H1 (cell line): ENCODE measurements around the gene CFP. TPM values are rescaled to one million over a fixed set of nuclear protein-coding genes. Genes with fewer than 3 reads are reported as not detected.

Source experiments
- CTCF ChIA-PET: fragments of 300-600 bp; sonication (Branson Sonifier 250); formaldehyde crosslinking; loops from one replicate; lab custom pipeline; 2021; ENCODE audit not compliant: partially characterized antibody; lab: Charles Lee
- POLR2A ChIA-PET: fragments of 300-600 bp; sonication (Branson Sonifier 250); formaldehyde crosslinking; loops from one replicate; lab custom pipeline; 2021; ENCODE audit warnings: inconsistent platforms; ENCODE audit not compliant: partially characterized antibody; lab: Charles Lee
- DNase-seq, 2 experiments: peaks; one replicate each; pipeline versions ENCODE4 v3.0.0 to v3.0.0-alpha.2; 2010 to 2022; ENCODE audit warnings: low spot score in 2 of 2, low read depth in 1 of 2, mixed read lengths in 1 of 2
- FAIRE-seq: peaks from 2 replicates; lab custom pipeline; 2011; peaks lifted over from hg19 to GRCh38; lab: Jason Lieb, UNC
- H2AFZ ChIP-seq: 2 replicates; pipeline ENCODE4 v1.8.1; 2012; ENCODE audit warnings: low read length, inconsistent platforms
- H2AK5ac ChIP-seq: 2 replicates; pipeline ENCODE4 v1.6.1; 2013; ENCODE audit warnings: low read depth, low read length
- H2BK120ac ChIP-seq: replicated peaks from 2 replicates; pipeline ENCODE3; 2013; ENCODE audit warnings: low read depth, low read length, inconsistent platforms
- H2BK12ac ChIP-seq: 2 replicates; pipeline ENCODE4 v1.6.1; 2013; ENCODE audit warnings: low read depth, low read length
- H2BK15ac ChIP-seq: 2 replicates; pipeline ENCODE4 v1.6.1; 2013; ENCODE audit warnings: low read length
- H2BK20ac ChIP-seq: 2 replicates; pipeline ENCODE4 v1.6.1; 2013; ENCODE audit warnings: low read length
- H2BK5ac ChIP-seq: 2 replicates; pipeline ENCODE4 v1.6.1; 2013; ENCODE audit warnings: low read depth, low read length
- H3K14ac ChIP-seq: 2 replicates; pipeline ENCODE4 v1.6.1; 2013; ENCODE audit warnings: inconsistent platforms; ENCODE audit not compliant: insufficient read length
- H3K18ac ChIP-seq: 2 replicates; pipeline ENCODE4 v1.6.1; 2013; ENCODE audit warnings: low read length; ENCODE audit errors: extremely low read depth
- H3K23ac ChIP-seq: 2 replicates; pipeline ENCODE4 v1.6.1; 2013; ENCODE audit warnings: inconsistent platforms; ENCODE audit not compliant: insufficient read length
- H3K23me2 ChIP-seq: 2 replicates; pipeline ENCODE4 v1.6.1; 2013; ENCODE audit warnings: low read depth, low read length
- H3K27ac ChIP-seq: 2 replicates; pipeline ENCODE4 v1.6.1; 2011; ENCODE audit warnings: low read depth, low read length, inconsistent platforms
- H3K27me3 ChIP-seq, 4 experiments: replicated peaks in 1 of 4; 1 replicate in 1 of 4; 2 replicates in 3 of 4; pipeline versions ENCODE4 v1.6.1 to v1.8.1; 2011 to 2013; ENCODE audit warnings: low read length in 3 of 4, mild to moderate bottlenecking in 3 of 4, inconsistent platforms in 2 of 4, mixed read lengths in 2 of 4, moderate library complexity in 1 of 4; ENCODE audit not compliant: control insufficient read depth in 3 of 4, insufficient read depth in 3 of 4; ENCODE audit errors: extremely low read depth in 1 of 4
- H3K36me3 ChIP-seq, 4 experiments: 2 replicates each; pipeline versions ENCODE4 v1.6.1 to v1.8.1; 2011 to 2013; ENCODE audit warnings: mild to moderate bottlenecking in 4 of 4, low read length in 3 of 4, moderate library complexity in 2 of 4, control low read depth in 1 of 4, inconsistent platforms in 1 of 4; ENCODE audit not compliant: insufficient read depth in 4 of 4, control insufficient read depth in 2 of 4
- H3K4ac ChIP-seq: replicated peaks from 2 replicates; pipeline ENCODE3; 2013; ENCODE audit warnings: low read length, low read depth, mixed read lengths, inconsistent platforms; ENCODE audit not compliant: insufficient read length
- H3K4me1 ChIP-seq, 4 experiments: replicated peaks in 1 of 4; 1 replicate in 1 of 4; 2 replicates in 3 of 4; pipeline versions ENCODE4 v1.6.1 to v1.8.1; 2011 to 2013; ENCODE audit warnings: low read length in 3 of 4, inconsistent platforms in 2 of 4, mixed read lengths in 1 of 4; ENCODE audit not compliant: insufficient read depth in 4 of 4, control insufficient read depth in 3 of 4
- H3K4me2 ChIP-seq, 2 experiments: 2 replicates each; pipeline versions ENCODE4 v1.6.1 to v1.8.1; 2011 to 2013; ENCODE audit warnings: low read depth in 2 of 2, low read length in 2 of 2, control low read depth in 1 of 2, inconsistent platforms in 1 of 2, mild to moderate bottlenecking in 1 of 2; ENCODE audit not compliant: insufficient read depth in 1 of 2
- H3K4me3 ChIP-seq, 4 experiments: fragments of 200-600, 300-600 bp in 1 of 4; sonication (generic), shearing (Covaris generic), sonication (Bioruptor Twin) in 1 of 4; 2 replicates each; pipeline versions ENCODE4 v1.5.1 to v1.8.1; 2011 to 2016; ENCODE audit warnings: low read length in 4 of 4, low read depth in 3 of 4, control low read depth in 2 of 4, inconsistent platforms in 2 of 4, mild to moderate bottlenecking in 2 of 4, mixed read lengths in 1 of 4, moderate library complexity in 1 of 4; ENCODE audit not compliant: insufficient read depth in 2 of 4; ENCODE audit errors: extremely low read depth in 1 of 4
- H3K56ac ChIP-seq: replicated peaks from 2 replicates; pipeline ENCODE3; 2013; ENCODE audit warnings: low read depth, mild to moderate bottlenecking, mixed read lengths, low read length, inconsistent platforms; ENCODE audit not compliant: insufficient read length
- H3K79me1 ChIP-seq: 2 replicates; pipeline ENCODE4 v1.6.1; 2013; ENCODE audit warnings: low read depth, low read length, control low read depth
- H3K79me2 ChIP-seq, 2 experiments: 2 replicates each; pipeline versions ENCODE4 v1.6.1 to v1.8.1; 2012 to 2013; ENCODE audit warnings: low read length in 2 of 2, mild to moderate bottlenecking in 2 of 2, inconsistent platforms in 1 of 2; ENCODE audit not compliant: insufficient read depth in 2 of 2, control insufficient read depth in 1 of 2
- H3K9ac ChIP-seq, 4 experiments: replicated peaks in 1 of 4; 1 replicate in 1 of 4; 2 replicates in 3 of 4; pipeline versions ENCODE4 v1.6.1 to v1.8.1; 2011 to 2013; ENCODE audit warnings: low read depth in 3 of 4, low read length in 3 of 4, control low read depth in 2 of 4, mild to moderate bottlenecking in 2 of 4, moderate library complexity in 2 of 4, inconsistent platforms in 1 of 4; ENCODE audit errors: extremely low read depth in 1 of 4
- H3K9me3 ChIP-seq, 2 experiments: 2 replicates each; pipeline versions ENCODE4 v1.6.1 to v1.8.1; 2012 to 2013; ENCODE audit warnings: mild to moderate bottlenecking in 2 of 2, moderate library complexity in 2 of 2, control low read depth in 1 of 2, inconsistent platforms in 1 of 2, low read depth in 1 of 2, low read length in 1 of 2, mixed read lengths in 1 of 2; ENCODE audit not compliant: insufficient read depth in 2 of 2
- H4K20me1 ChIP-seq, 2 experiments: replicated peaks in 1 of 2; 2 replicates each; pipeline versions ENCODE3 to v1.8.1; 2011 to 2013; ENCODE audit warnings: inconsistent platforms in 2 of 2, low read length in 2 of 2, mild to moderate bottlenecking in 1 of 2; ENCODE audit not compliant: insufficient read depth in 2 of 2, control insufficient read depth in 1 of 2
- H4K5ac ChIP-seq: 2 replicates; pipeline ENCODE4 v1.6.1; 2013; ENCODE audit warnings: low read length, low read depth, mixed read lengths, inconsistent platforms; ENCODE audit not compliant: insufficient read length
- H4K8ac ChIP-seq: 2 replicates; pipeline ENCODE4 v1.8.0; 2013; ENCODE audit warnings: mild to moderate bottlenecking, moderate library complexity, low read length, inconsistent platforms; ENCODE audit not compliant: insufficient read depth; ENCODE audit errors: extremely low read depth
- H4K91ac ChIP-seq: replicated peaks from 2 replicates; pipeline ENCODE3; 2013; ENCODE audit warnings: low read length, mixed read lengths, inconsistent platforms; ENCODE audit not compliant: insufficient read length
- HDAC2 ChIP-seq, 2 experiments: fragments of 300-600 bp in 1 of 2; sonication (generic) in 1 of 2; IDR thresholded peaks; 2 replicates each; pipeline ENCODE4 v1.6.1; 2011 to 2012; ENCODE audit warnings: low read depth in 2 of 2, low read length in 2 of 2, mild to moderate bottlenecking in 2 of 2, moderate library complexity in 2 of 2, borderline replicate concordance in 1 of 2, inconsistent platforms in 1 of 2
- POLR2AphosphoS5 ChIP-seq: IDR thresholded peaks from 2 replicates; pipeline ENCODE4 v1.6.1; 2011; ENCODE audit warnings: low read depth, low read length
- SP2 ChIP-seq: IDR thresholded peaks from 2 replicates; pipeline ENCODE4 v1.6.1; 2012; ENCODE audit warnings: mild to moderate bottlenecking, low read length, inconsistent platforms
- WGBS, 2 experiments: shearing (Covaris generic) in 1 of 2; methylation state at CpG; one replicate each; pipeline versions ENCODE4 v1.1.6 to v1.1.7; 2013 to 2015; ENCODE audit warnings: low lambda C conversion rate in 2 of 2, mixed read lengths in 2 of 2, inconsistent platforms in 1 of 2, low coverage in 1 of 2, missing lambda C conversion rate in 1 of 2; ENCODE audit not compliant: insufficient replicate concordance in 2 of 2, insufficient coverage in 1 of 2, insufficient read length in 1 of 2; ENCODE audit errors: extremely low coverage in 1 of 2, missing lambda C conversion rate in 1 of 2; 5-methylcytosine and 5-hydroxymethylcytosine counted together
- polyA plus RNA-seq, 7 experiments: library from polyadenylated mRNA; depleted of rRNA in 3 of 7; stranded (reverse) in 5 of 7; unstranded in 2 of 7; fragments of >200 nt in 5 of 7; fragments of 200-250 nt in 2 of 7; gene quantifications; 1 replicate in 5 of 7; 2 replicates in 1 of 7; 4 replicates in 1 of 7; pipeline versions ENCODE4 v1.2.1 to v1.2.3, GENCODE V29; 2011 to 2013; ENCODE audit warnings: missing spikeins in 2 of 7, mixed read lengths in 2 of 7
- total RNA-seq: library from RNA; stranded (reverse); fragmentation: NEBNext Ultra II Directional; extraction: Animal tissue kit (Norgen Biotek cat#: 25700); gene quantifications from 2 replicates; pipeline ENCODE4 v1.2.1, GENCODE V29; 2021

Gene CFP
- total and polyA plus RNA-seq, 2 of the 8 experiments (the other 6 are each of a cell fraction or from before 2014, with no cell fraction given) = 0.76 to 2.2 TPM

GRCh38 chrX:47576021-47576898, 53.5 kb downstream of the CFP start:
- no peak overlapping the region for H4K8ac ChIP-seq
- no peak overlapping the region for H2BK12ac ChIP-seq
- H3K23me2 ChIP-seq = peaks cover 7% of the 10 kb centered on the region; the same call in 1 of the 2 replicates
- no peaks in the 10 kb centered on the region for H3K27me3 ChIP-seq
- no peak overlapping the region for H2BK20ac ChIP-seq
- 96% methylated on average over 15 of the region's 20 CpGs; no CpG with 5 or more reads in 1 of the 2 experiments for WGBS, 2 experiments
- no peak overlapping the region for H2BK5ac ChIP-seq
- no peak overlapping the region for H3K23ac ChIP-seq
- no peak overlapping the region for H3K56ac ChIP-seq
- H2AK5ac ChIP-seq = no peak overlapping the region
- H4K5ac ChIP-seq = no peak overlapping the region
- ChIA-PET CTCF (interaction anchor here (1.2 kb wide), 1 partner anchor 32 kb away, joined by 3 read pairs; no protein-coding TSS in a partner anchor), POLR2A (interaction anchor here (1.1 to 1.4 kb wide), 3 partner anchors 32 to 47 kb away, joined by 3 to 5 read pairs (median 4); no protein-coding TSS in a partner anchor)
- H2BK120ac ChIP-seq = no peak overlapping the region
- DNase-seq (no peak), FAIRE-seq (no peak)
- peaks cover 0 to 15% (median 9%) of the 10 kb centered on the region in 4 experiments; a peak in 5 of 7 replicates for H3K4me1 ChIP-seq
- no peaks in the 10 kb centered on the region for H3K79me2 ChIP-seq
- H3K18ac ChIP-seq = no peak overlapping the region
- no peak overlapping the region for H3K9ac ChIP-seq
- H3K4me3 ChIP-seq = no peak overlapping the region
- no peak overlapping the region for H3K27ac ChIP-seq
- no peak overlapping the region for H3K4ac ChIP-seq
- no peak overlapping the region for H3K14ac ChIP-seq
- no peak overlapping the region for H2AFZ ChIP-seq
- no peaks in the 10 kb centered on the region for H3K9me3 ChIP-seq
- H2BK15ac ChIP-seq = no peak overlapping the region
- no peak overlapping the region; a peak in 1 of 4 replicates for H3K4me2 ChIP-seq
- no peaks in the 10 kb centered on the region for H3K79me1 ChIP-seq
- no peak overlapping the region for H4K91ac ChIP-seq
- peaks cover 0 to 2% (median under 1%) of the 10 kb centered on the region in 4 experiments; a peak in 3 of 8 replicates for H3K36me3 ChIP-seq
- no peaks in the 10 kb centered on the region for H4K20me1 ChIP-seq
- TF ChIP-seq SP2 = no peak
- TF ChIP-seq POLR2AphosphoS5 = no peak
- no peak for TF ChIP-seq HDAC2 (IDR thresholded peaks at IDR 0.05; ENCODE audit: borderline replicate concordance in 1 of 2, low read depth in 2 of 2, low read length in 2 of 2)
